NOMO-1 treated with DMSO at 0.1 percent for 48 hours (cell line): ENCODE data around the gene TTC16.
A peak's percentile ranks its signal among the peaks of the same experiment; 100 is the strongest.
"Not testable (repeated sequence)": the region's sequence is repeated elsewhere in the genome, so short reads cannot be mapped to it uniquely, and the experiment has no call there.

ENCODE experiments used
- DNase-seq: peaks from one replicate; lab custom pipeline; 2025; ENCODE audit not compliant: unreplicated experiment; lab: John Stamatoyannopoulos, UW

Gene TTC16

GRCh38 chr9:127739614-127740330 lies 23.9 kb downstream of the TTC16 start:
- DNase-seq = no peak

- DNase-seq = no peak
Measured at GRCh38 chr9:127741831-127742434, 26.1 kb downstream of the TTC16 start.

- no peak for DNase-seq
Measured at GRCh38 chr9:127742435-127743088, 26.7 kb downstream of the TTC16 start.

GRCh38 chr9:127744398-127745110 lies 28.7 kb downstream of the TTC16 start:
- DNase-seq = no peak

GRCh38 chr9:127746959-127747569 lies 31.2 kb downstream of the TTC16 start:
- DNase-seq = no peak

GRCh38 chr9:127749090-127749787 lies 33.4 kb downstream of the TTC16 start:
- DNase-seq = no peak

GRCh38 chr9:127751269-127752054 lies 35.6 kb downstream of the TTC16 start:
- DNase-seq = no peak

- DNase-seq = no peak
Measured at GRCh38 chr9:127753148-127753547, 37.3 kb downstream of the TTC16 start.

GRCh38 chr9:127753622-127754021 lies 37.7 kb downstream of the TTC16 start:
- no peak for DNase-seq

GRCh38 chr9:127754099-127755060 lies 38.5 kb downstream of the TTC16 start:
- no peak for DNase-seq

GRCh38 chr9:127755061-127756060 lies 39.5 kb downstream of the TTC16 start:
- no peak for DNase-seq

- DNase-seq = no peak
Measured at GRCh38 chr9:127756233-127756632, 40.4 kb downstream of the TTC16 start.

GRCh38 chr9:127756776-127757175 lies 40.9 kb downstream of the TTC16 start:
- DNase-seq = not testable (repeated sequence)

- DNase-seq = no peak
Measured at GRCh38 chr9:127758843-127759242, 43.0 kb downstream of the TTC16 start.

GRCh38 chr9:127761061-127761460 lies 45.2 kb downstream of the TTC16 start:
- no peak for DNase-seq

GRCh38 chr9:127761491-127761956 lies 45.6 kb downstream of the TTC16 start:
- DNase-seq = no peak

GRCh38 chr9:127762111-127762676 lies 46.3 kb downstream of the TTC16 start:
- DNase-seq = peak; percentile 23
